Kidney epithelial cell (primary cell): ENCODE results near the gene FASTK. TPM values are rescaled to one million over a fixed set of nuclear protein-coding genes. Genes with fewer than 3 reads are reported as not detected.

Experiments used
- DNase-seq: peaks from one replicate; pipeline ENCODE4 v3.0.0-alpha.2; 2010; ENCODE audit warnings: low read depth
- H3K27me3 ChIP-seq: 2 replicates; pipeline ENCODE4 v1.6.0; 2011; ENCODE audit warnings: low read length; ENCODE audit not compliant: control insufficient read depth, insufficient read depth
- H3K36me3 ChIP-seq: 2 replicates; pipeline ENCODE4 v1.5.1; 2011; ENCODE audit warnings: low read length; ENCODE audit not compliant: control insufficient read depth, insufficient read depth
- H3K4me3 ChIP-seq: 2 replicates; pipeline ENCODE4 v1.5.1; 2011; ENCODE audit warnings: low read depth, mild to moderate bottlenecking, control low read depth, low read length
- total RNA-seq: library from RNA; depleted of rRNA; stranded (reverse); fragments of >200 nt; gene quantifications from 2 replicates; pipeline ENCODE4 v1.2.3, GENCODE V29; 2015
- TF ChIP-seq, protein P1 (sequence below): IDR thresholded peaks from 2 replicates; pipeline ENCODE4 v1.5.1; 2011; ENCODE audit warnings: mild to moderate bottlenecking, moderate library complexity, low read length, control low read depth, inconsistent platforms; ENCODE audit not compliant: insufficient read depth, poor library complexity, severe bottlenecking

Gene FASTK
- total RNA-seq, 1 donor from 2014 or later, result 71.7 TPM

DNA sequence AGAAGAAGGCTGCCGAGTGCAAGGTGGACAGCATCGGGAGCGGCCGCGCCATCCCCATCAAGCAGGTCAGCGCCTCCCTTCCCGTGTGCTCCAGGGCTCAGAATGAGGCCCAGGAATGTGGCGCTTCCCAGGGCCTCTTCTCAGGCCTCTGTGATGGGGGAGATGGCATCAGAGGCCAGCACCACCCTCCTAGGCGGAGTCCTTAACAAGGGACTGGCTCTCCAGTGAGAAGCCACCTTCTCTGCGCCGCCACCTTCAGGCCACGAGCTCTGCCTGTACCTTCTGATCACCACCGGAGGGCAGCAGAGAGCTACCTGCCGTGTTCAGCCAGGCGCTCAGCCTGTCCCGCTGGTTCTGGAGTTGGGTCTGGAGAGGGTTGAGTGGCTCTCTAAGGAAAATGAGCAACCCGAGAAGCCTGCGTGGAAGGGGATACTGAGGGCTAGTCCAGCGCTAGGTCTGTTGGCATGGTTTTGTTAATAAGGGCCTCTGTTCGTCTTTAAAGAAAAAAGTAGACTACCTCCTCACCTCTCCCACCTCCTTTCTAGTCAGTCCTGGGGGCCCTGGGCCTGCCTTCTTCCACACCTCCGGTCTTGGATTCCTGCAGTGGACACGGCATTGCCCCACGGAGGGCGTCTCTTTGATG lies 43.3 kb upstream of the FASTK start:
- TF ChIP-seq, protein P1, sequence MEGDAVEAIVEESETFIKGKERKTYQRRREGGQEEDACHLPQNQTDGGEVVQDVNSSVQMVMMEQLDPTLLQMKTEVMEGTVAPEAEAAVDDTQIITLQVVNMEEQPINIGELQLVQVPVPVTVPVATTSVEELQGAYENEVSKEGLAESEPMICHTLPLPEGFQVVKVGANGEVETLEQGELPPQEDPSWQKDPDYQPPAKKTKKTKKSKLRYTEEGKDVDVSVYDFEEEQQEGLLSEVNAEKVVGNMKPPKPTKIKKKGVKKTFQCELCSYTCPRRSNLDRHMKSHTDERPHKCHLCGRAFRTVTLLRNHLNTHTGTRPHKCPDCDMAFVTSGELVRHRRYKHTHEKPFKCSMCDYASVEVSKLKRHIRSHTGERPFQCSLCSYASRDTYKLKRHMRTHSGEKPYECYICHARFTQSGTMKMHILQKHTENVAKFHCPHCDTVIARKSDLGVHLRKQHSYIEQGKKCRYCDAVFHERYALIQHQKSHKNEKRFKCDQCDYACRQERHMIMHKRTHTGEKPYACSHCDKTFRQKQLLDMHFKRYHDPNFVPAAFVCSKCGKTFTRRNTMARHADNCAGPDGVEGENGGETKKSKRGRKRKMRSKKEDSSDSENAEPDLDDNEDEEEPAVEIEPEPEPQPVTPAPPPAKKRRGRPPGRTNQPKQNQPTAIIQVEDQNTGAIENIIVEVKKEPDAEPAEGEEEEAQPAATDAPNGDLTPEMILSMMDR, result peak; percentile 100
- DNase-seq, result peak; percentile 31
- peaks cover 6% of the 10 kb centered on the region for H3K36me3 ChIP-seq

DNA sequence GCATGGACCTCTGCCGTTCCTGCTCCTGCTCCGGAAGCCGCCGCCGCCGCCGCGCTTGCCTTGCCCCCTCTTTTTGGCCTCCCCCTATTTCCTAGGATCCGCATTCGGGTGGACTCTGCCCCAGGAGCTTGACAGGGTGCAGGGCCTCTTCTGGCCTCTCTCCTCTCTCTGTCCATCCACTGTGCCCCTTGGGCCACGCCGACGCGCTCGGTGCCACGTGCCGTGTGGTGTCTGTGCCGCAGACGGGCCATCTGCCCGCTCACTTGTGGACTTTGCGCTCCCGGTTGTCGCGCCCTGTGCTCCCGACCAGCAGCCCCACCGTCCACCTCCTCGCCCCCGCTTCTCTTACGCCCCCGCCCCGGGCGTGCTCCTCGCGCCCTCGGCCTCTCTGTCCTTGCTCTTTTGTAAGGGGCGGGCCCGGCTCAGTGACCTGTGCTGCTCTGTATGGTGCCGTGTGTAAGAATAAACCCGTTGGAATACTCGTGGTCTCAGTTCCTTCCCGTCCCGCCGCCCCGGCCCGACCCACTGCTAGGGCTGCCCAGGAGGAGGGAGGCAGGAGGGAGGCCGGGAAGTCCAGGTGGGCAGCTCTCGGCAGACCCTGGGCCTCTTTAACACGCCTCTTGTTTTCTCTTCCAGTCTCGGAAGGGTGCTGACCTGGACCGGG lies 42.7 kb upstream of the FASTK start:
- H3K27me3 ChIP-seq, result no peaks in the 10 kb centered on the region
- TF ChIP-seq, protein P1, result no peak
- H3K36me3 ChIP-seq, result peaks cover 6% of the 10 kb centered on the region
- DNase-seq, result no peak
- no peak overlapping the region for H3K4me3 ChIP-seq

More for the DNA sequence above, 43.3 kb upstream of the FASTK start:
- Histone ChIP-seq H3K27me3 (no peaks in the 10 kb centered on the region), H3K4me3 (no peak overlapping the region)

DNA sequence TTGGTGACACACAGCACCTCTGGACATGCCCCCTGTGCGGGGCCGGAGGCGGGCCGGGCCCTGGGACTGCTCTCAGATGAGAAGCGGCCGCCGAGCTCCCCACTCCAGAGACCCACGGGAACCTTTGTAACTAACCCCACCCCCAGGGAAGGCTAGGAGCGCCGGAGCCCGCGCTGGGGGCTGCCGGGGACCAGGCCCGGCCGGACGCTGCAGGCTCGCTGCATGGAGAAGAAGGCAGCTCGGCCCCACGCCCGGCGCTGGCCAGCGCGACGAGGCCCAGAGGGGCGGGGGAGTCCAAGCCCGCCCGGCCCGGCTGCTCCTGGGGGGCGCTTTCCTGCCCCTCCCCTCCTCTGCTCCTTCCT lies 42.2 kb upstream of the FASTK start:
- no peaks in the 10 kb centered on the region for H3K27me3 ChIP-seq
- H3K36me3 ChIP-seq, result peaks cover 6% of the 10 kb centered on the region
- TF ChIP-seq, protein P1, result no peak
- no peak overlapping the region for H3K4me3 ChIP-seq
- DNase-seq, result no peak

DNA sequence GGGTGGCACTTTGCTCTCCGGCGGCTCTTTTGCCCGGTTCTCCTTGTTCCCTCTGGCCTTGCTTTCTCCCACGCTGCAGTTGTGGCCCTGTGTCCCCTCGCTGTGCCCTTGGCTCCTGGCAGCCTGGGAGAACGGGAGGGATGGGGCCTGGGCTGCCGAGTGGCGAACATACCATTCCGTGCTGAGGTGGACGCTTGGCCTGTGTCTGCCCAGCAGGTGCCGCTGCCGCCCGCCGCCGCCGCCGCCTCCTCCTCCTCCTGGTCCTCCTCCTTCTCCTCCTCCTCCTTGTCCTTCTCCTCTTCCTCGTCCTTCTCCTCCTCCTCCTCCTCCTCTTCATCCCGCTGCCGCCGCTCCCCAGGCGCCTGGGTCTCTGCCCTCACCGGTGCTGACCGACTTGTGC lies 41.7 kb upstream of the FASTK start:
- DNase-seq, result no peak
- TF ChIP-seq, protein P1, result peak; percentile 42
- peaks cover 6% of the 10 kb centered on the region for H3K36me3 ChIP-seq
- H3K4me3 ChIP-seq, result no peak overlapping the region
- H3K27me3 ChIP-seq, result no peaks in the 10 kb centered on the region

DNA sequence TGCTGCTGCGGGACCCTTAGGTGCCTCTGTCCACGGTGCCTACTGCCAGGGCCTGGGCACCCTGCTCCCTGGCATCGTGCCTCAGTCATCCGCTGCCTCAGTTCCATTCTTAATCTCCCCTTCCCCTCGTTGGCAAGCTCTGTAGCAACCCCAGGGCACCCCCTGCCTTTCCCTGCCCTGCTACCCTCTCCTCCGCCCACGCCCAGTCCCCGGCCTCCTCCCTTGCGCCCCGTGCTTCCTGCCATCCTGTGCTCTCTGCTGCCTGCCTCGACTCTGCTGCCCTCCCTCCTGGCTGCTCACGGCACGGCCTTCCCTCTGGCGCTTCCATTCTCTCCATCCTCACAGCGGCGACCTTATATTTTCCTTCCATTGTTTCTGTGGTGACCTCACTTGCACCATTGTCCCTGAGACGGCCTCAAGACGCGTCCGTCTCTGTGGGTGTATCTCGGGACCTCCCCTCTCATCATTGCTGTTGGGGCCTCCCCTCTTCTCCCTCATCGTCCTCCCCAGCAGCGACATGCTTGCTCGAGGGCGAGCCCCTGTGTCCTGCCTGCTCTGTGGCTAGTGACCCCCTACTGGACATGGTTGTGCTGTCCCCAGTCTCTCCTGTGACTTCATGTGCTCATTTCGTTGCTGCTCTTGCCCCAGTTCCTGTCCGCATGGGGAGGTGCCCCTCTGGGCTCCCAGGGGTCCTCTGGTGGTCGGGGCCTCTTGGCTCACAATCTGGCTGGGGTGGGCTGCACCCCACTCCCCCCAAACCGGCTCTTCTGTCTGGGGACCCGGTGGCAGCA lies 41.0 kb upstream of the FASTK start:
- Histone ChIP-seq H3K36me3 (peaks cover 6% of the 10 kb centered on the region), H3K27me3 (no peaks in the 10 kb centered on the region), H3K4me3 (no peak overlapping the region)
- no peak for DNase-seq
- TF ChIP-seq, protein P1, result no peak
